Stomach (tissue), 4 donors: Measurements from ENCODE around the gene RPL39L.

Source experiments
- CTCF ChIP-seq, 7 experiments: fragments of 450-650 bp in 4 of 7; fragments of 200-600 bp in 3 of 7; sonication (generic) in 3 of 7; IDR thresholded peaks; one replicate each; pipeline ENCODE4 v1.5.1; 2016 to 2019; ENCODE audit warnings: antibody characterized with exemption in 7 of 7, control low read depth in 2 of 7, mild to moderate bottlenecking in 1 of 7
- EP300 ChIP-seq: sonication (generic); formaldehyde crosslinking; IDR thresholded peaks from one replicate; pipeline ENCODE4 v1.6.1; 2017; ENCODE audit warnings: antibody characterized with exemption
- POLR2A ChIP-seq, 4 donors: fragments of 450-650 bp; IDR thresholded peaks; one replicate each; pipeline ENCODE4 v1.6.1; 2016; ENCODE audit warnings: antibody characterized with exemption in 4 of 4, control low read depth in 2 of 4, mild to moderate bottlenecking in 1 of 4, moderate library complexity in 1 of 4
- POLR2AphosphoS5 ChIP-seq, 3 donors: sonication (generic); formaldehyde crosslinking; IDR thresholded peaks; one replicate each; pipeline ENCODE4 v1.6.1; 2016; ENCODE audit warnings: antibody characterized with exemption in 3 of 3

GRCh38 chr3:187131981-187132380 is 7.3 kb downstream of the RPL39L start:
- no peak for TF ChIP-seq POLR2AphosphoS5 (IDR thresholded peaks at IDR 0.05)
- TF ChIP-seq POLR2A (IDR thresholded peaks at IDR 0.05) = no peak
- no peak for TF ChIP-seq CTCF (IDR thresholded peaks at IDR 0.05)
- TF ChIP-seq EP300 = no peak
